H1 (cell line): ENCODE results near the gene KCTD11. TPM values are rescaled to one million over a fixed set of nuclear protein-coding genes. Genes with fewer than 3 reads are reported as not detected.
A peak's percentile ranks its signal among the peaks of the same experiment; 100 is the strongest.

Source experiments
- CTCF ChIA-PET: fragments of 300-600 bp; sonication (Branson Sonifier 250); formaldehyde crosslinking; loops from one replicate; lab custom pipeline; 2021; ENCODE audit not compliant: partially characterized antibody; lab: Charles Lee
- POLR2A ChIA-PET: fragments of 300-600 bp; sonication (Branson Sonifier 250); formaldehyde crosslinking; loops from one replicate; lab custom pipeline; 2021; ENCODE audit warnings: inconsistent platforms; ENCODE audit not compliant: partially characterized antibody; lab: Charles Lee
- DNase-seq, 2 experiments: peaks; one replicate each; pipeline versions ENCODE4 v3.0.0 to v3.0.0-alpha.2; 2010 to 2022; ENCODE audit warnings: low spot score in 2 of 2, low read depth in 1 of 2, mixed read lengths in 1 of 2
- FAIRE-seq: peaks from 2 replicates; lab custom pipeline; 2011; peaks lifted over from hg19 to GRCh38; lab: Jason Lieb, UNC
- H2AFZ ChIP-seq: 2 replicates; pipeline ENCODE4 v1.8.1; 2012; ENCODE audit warnings: low read length, inconsistent platforms
- H2AK5ac ChIP-seq: 2 replicates; pipeline ENCODE4 v1.6.1; 2013; ENCODE audit warnings: low read depth, low read length
- H2BK120ac ChIP-seq: replicated peaks from 2 replicates; pipeline ENCODE3; 2013; ENCODE audit warnings: low read depth, low read length, inconsistent platforms
- H2BK12ac ChIP-seq: 2 replicates; pipeline ENCODE4 v1.6.1; 2013; ENCODE audit warnings: low read depth, low read length
- H2BK15ac ChIP-seq: 2 replicates; pipeline ENCODE4 v1.6.1; 2013; ENCODE audit warnings: low read length
- H2BK20ac ChIP-seq: 2 replicates; pipeline ENCODE4 v1.6.1; 2013; ENCODE audit warnings: low read length
- H2BK5ac ChIP-seq: 2 replicates; pipeline ENCODE4 v1.6.1; 2013; ENCODE audit warnings: low read depth, low read length
- H3K14ac ChIP-seq: 2 replicates; pipeline ENCODE4 v1.6.1; 2013; ENCODE audit warnings: inconsistent platforms; ENCODE audit not compliant: insufficient read length
- H3K18ac ChIP-seq: 2 replicates; pipeline ENCODE4 v1.6.1; 2013; ENCODE audit warnings: low read length; ENCODE audit errors: extremely low read depth
- H3K23ac ChIP-seq: 2 replicates; pipeline ENCODE4 v1.6.1; 2013; ENCODE audit warnings: inconsistent platforms; ENCODE audit not compliant: insufficient read length
- H3K23me2 ChIP-seq: 2 replicates; pipeline ENCODE4 v1.6.1; 2013; ENCODE audit warnings: low read depth, low read length
- H3K27ac ChIP-seq: 2 replicates; pipeline ENCODE4 v1.6.1; 2011; ENCODE audit warnings: low read depth, low read length, inconsistent platforms
- H3K27me3 ChIP-seq, 4 experiments: replicated peaks in 1 of 4; 1 replicate in 1 of 4; 2 replicates in 3 of 4; pipeline versions ENCODE4 v1.6.1 to v1.8.1; 2011 to 2013; ENCODE audit warnings: low read length in 3 of 4, mild to moderate bottlenecking in 3 of 4, inconsistent platforms in 2 of 4, mixed read lengths in 2 of 4, moderate library complexity in 1 of 4; ENCODE audit not compliant: control insufficient read depth in 3 of 4, insufficient read depth in 3 of 4; ENCODE audit errors: extremely low read depth in 1 of 4
- H3K36me3 ChIP-seq, 4 experiments: 2 replicates each; pipeline versions ENCODE4 v1.6.1 to v1.8.1; 2011 to 2013; ENCODE audit warnings: mild to moderate bottlenecking in 4 of 4, low read length in 3 of 4, moderate library complexity in 2 of 4, control low read depth in 1 of 4, inconsistent platforms in 1 of 4; ENCODE audit not compliant: insufficient read depth in 4 of 4, control insufficient read depth in 2 of 4
- H3K4ac ChIP-seq: replicated peaks from 2 replicates; pipeline ENCODE3; 2013; ENCODE audit warnings: low read length, low read depth, mixed read lengths, inconsistent platforms; ENCODE audit not compliant: insufficient read length
- H3K4me1 ChIP-seq, 4 experiments: replicated peaks in 1 of 4; 1 replicate in 1 of 4; 2 replicates in 3 of 4; pipeline versions ENCODE4 v1.6.1 to v1.8.1; 2011 to 2013; ENCODE audit warnings: low read length in 3 of 4, inconsistent platforms in 2 of 4, mixed read lengths in 1 of 4; ENCODE audit not compliant: insufficient read depth in 4 of 4, control insufficient read depth in 3 of 4
- H3K4me2 ChIP-seq, 2 experiments: 2 replicates each; pipeline versions ENCODE4 v1.6.1 to v1.8.1; 2011 to 2013; ENCODE audit warnings: low read depth in 2 of 2, low read length in 2 of 2, control low read depth in 1 of 2, inconsistent platforms in 1 of 2, mild to moderate bottlenecking in 1 of 2; ENCODE audit not compliant: insufficient read depth in 1 of 2
- H3K4me3 ChIP-seq, 4 experiments: fragments of 200-600, 300-600 bp in 1 of 4; sonication (generic), shearing (Covaris generic), sonication (Bioruptor Twin) in 1 of 4; 2 replicates each; pipeline versions ENCODE4 v1.5.1 to v1.8.1; 2011 to 2016; ENCODE audit warnings: low read length in 4 of 4, low read depth in 3 of 4, control low read depth in 2 of 4, inconsistent platforms in 2 of 4, mild to moderate bottlenecking in 2 of 4, mixed read lengths in 1 of 4, moderate library complexity in 1 of 4; ENCODE audit not compliant: insufficient read depth in 2 of 4; ENCODE audit errors: extremely low read depth in 1 of 4
- H3K56ac ChIP-seq: replicated peaks from 2 replicates; pipeline ENCODE3; 2013; ENCODE audit warnings: low read depth, mild to moderate bottlenecking, mixed read lengths, low read length, inconsistent platforms; ENCODE audit not compliant: insufficient read length
- H3K79me1 ChIP-seq: 2 replicates; pipeline ENCODE4 v1.6.1; 2013; ENCODE audit warnings: low read depth, low read length, control low read depth
- H3K79me2 ChIP-seq, 2 experiments: 2 replicates each; pipeline versions ENCODE4 v1.6.1 to v1.8.1; 2012 to 2013; ENCODE audit warnings: low read length in 2 of 2, mild to moderate bottlenecking in 2 of 2, inconsistent platforms in 1 of 2; ENCODE audit not compliant: insufficient read depth in 2 of 2, control insufficient read depth in 1 of 2
- H3K9ac ChIP-seq, 4 experiments: replicated peaks in 1 of 4; 1 replicate in 1 of 4; 2 replicates in 3 of 4; pipeline versions ENCODE4 v1.6.1 to v1.8.1; 2011 to 2013; ENCODE audit warnings: low read depth in 3 of 4, low read length in 3 of 4, control low read depth in 2 of 4, mild to moderate bottlenecking in 2 of 4, moderate library complexity in 2 of 4, inconsistent platforms in 1 of 4; ENCODE audit errors: extremely low read depth in 1 of 4
- H3K9me3 ChIP-seq, 2 experiments: 2 replicates each; pipeline versions ENCODE4 v1.6.1 to v1.8.1; 2012 to 2013; ENCODE audit warnings: mild to moderate bottlenecking in 2 of 2, moderate library complexity in 2 of 2, control low read depth in 1 of 2, inconsistent platforms in 1 of 2, low read depth in 1 of 2, low read length in 1 of 2, mixed read lengths in 1 of 2; ENCODE audit not compliant: insufficient read depth in 2 of 2
- H4K20me1 ChIP-seq, 2 experiments: replicated peaks in 1 of 2; 2 replicates each; pipeline versions ENCODE3 to v1.8.1; 2011 to 2013; ENCODE audit warnings: inconsistent platforms in 2 of 2, low read length in 2 of 2, mild to moderate bottlenecking in 1 of 2; ENCODE audit not compliant: insufficient read depth in 2 of 2, control insufficient read depth in 1 of 2
- H4K5ac ChIP-seq: 2 replicates; pipeline ENCODE4 v1.6.1; 2013; ENCODE audit warnings: low read length, low read depth, mixed read lengths, inconsistent platforms; ENCODE audit not compliant: insufficient read length
- H4K8ac ChIP-seq: 2 replicates; pipeline ENCODE4 v1.8.0; 2013; ENCODE audit warnings: mild to moderate bottlenecking, moderate library complexity, low read length, inconsistent platforms; ENCODE audit not compliant: insufficient read depth; ENCODE audit errors: extremely low read depth
- H4K91ac ChIP-seq: replicated peaks from 2 replicates; pipeline ENCODE3; 2013; ENCODE audit warnings: low read length, mixed read lengths, inconsistent platforms; ENCODE audit not compliant: insufficient read length
- CREB1 ChIP-seq: IDR thresholded peaks from 2 replicates; pipeline ENCODE4 v1.6.1; 2012; ENCODE audit warnings: inconsistent platforms
- CTBP2 ChIP-seq: IDR thresholded peaks from 2 replicates; pipeline ENCODE4 v1.7.0; 2011; ENCODE audit warnings: borderline replicate concordance, mild to moderate bottlenecking, moderate library complexity, mixed read lengths, low read length; ENCODE audit not compliant: insufficient read depth, insufficient read length
- EP300 ChIP-seq, 2 experiments: IDR thresholded peaks; 1 replicate in 1 of 2; 2 replicates in 1 of 2; pipeline ENCODE4 v1.6.1; 2011 to 2012; ENCODE audit warnings: low read depth in 2 of 2, low read length in 2 of 2, mild to moderate bottlenecking in 2 of 2, borderline replicate concordance in 1 of 2, inconsistent platforms in 1 of 2, moderate library complexity in 1 of 2
- EZH2 ChIP-seq: fragments of 200-600 bp; sonication (generic); IDR thresholded peaks from 2 replicates; pipeline ENCODE4 v1.7.1; 2012; ENCODE audit warnings: low read depth, mild to moderate bottlenecking, moderate library complexity, low read length, inconsistent platforms; ENCODE audit not compliant: severe bottlenecking
- KDM1A ChIP-seq: fragments of 200-600, 300-600 bp; sonication (generic); IDR thresholded peaks from 2 replicates; pipeline ENCODE4 v1.7.1; 2016; ENCODE audit warnings: mild to moderate bottlenecking, low read length, borderline replicate concordance
- POLR2AphosphoS5 ChIP-seq: IDR thresholded peaks from 2 replicates; pipeline ENCODE4 v1.6.1; 2011; ENCODE audit warnings: low read depth, low read length
- YY1 ChIP-seq: IDR thresholded peaks from 2 replicates; pipeline ENCODE4 v1.6.1; 2011; ENCODE audit warnings: low read depth, mild to moderate bottlenecking, low read length
- WGBS, 2 experiments: shearing (Covaris generic) in 1 of 2; methylation state at CpG; one replicate each; pipeline versions ENCODE4 v1.1.6 to v1.1.7; 2013 to 2015; ENCODE audit warnings: low lambda C conversion rate in 2 of 2, mixed read lengths in 2 of 2, inconsistent platforms in 1 of 2, low coverage in 1 of 2, missing lambda C conversion rate in 1 of 2; ENCODE audit not compliant: insufficient replicate concordance in 2 of 2, insufficient coverage in 1 of 2, insufficient read length in 1 of 2; ENCODE audit errors: extremely low coverage in 1 of 2, missing lambda C conversion rate in 1 of 2; 5-methylcytosine and 5-hydroxymethylcytosine counted together
- long read RNA-seq, 2 experiments: library from RNA in 1 of 2; library from capped mRNA in 1 of 2; stranded (forward); transcript quantifications; one replicate each; pipeline ENCODE4 v2.0.0, GENCODE V29; 2021; ENCODE audit warnings: inconsistent platforms in 1 of 2
- polyA minus RNA-seq, 3 experiments: library from RNA; depleted of rRNA, polyadenylated mRNA; stranded (reverse); fragments of >200 nt; gene quantifications; 1 replicate in 2 of 3; 2 replicates in 1 of 3; pipeline ENCODE4 v1.2.3, GENCODE V29; 2011
- polyA plus RNA-seq, 7 experiments: library from polyadenylated mRNA; depleted of rRNA in 3 of 7; stranded (reverse) in 5 of 7; unstranded in 2 of 7; fragments of >200 nt in 5 of 7; fragments of 200-250 nt in 2 of 7; gene quantifications; 1 replicate in 5 of 7; 2 replicates in 1 of 7; 4 replicates in 1 of 7; pipeline versions ENCODE4 v1.2.1 to v1.2.3, GENCODE V29; 2011 to 2013; ENCODE audit warnings: missing spikeins in 2 of 7, mixed read lengths in 2 of 7
- total RNA-seq: library from RNA; stranded (reverse); fragmentation: NEBNext Ultra II Directional; extraction: Animal tissue kit (Norgen Biotek cat#: 25700); gene quantifications from 2 replicates; pipeline ENCODE4 v1.2.1, GENCODE V29; 2021

Gene KCTD11
- total RNA-seq: 8.7 and 9.2 TPM in 2 replicates
- 8.6 and 11.7 TPM in 2 replicates for polyA plus RNA-seq (2011; rRNA removed)
- 8.3 TPM for polyA plus RNA-seq (2011; cell fraction: cytosol; rRNA removed)
- polyA plus RNA-seq (2011; cell fraction: nucleus; rRNA removed): 7.2 TPM
- 8.6 to 9.4 TPM (median 9.2 TPM) in 4 replicates for polyA plus RNA-seq (2012, experiment 1 of 2)
- 11.2 TPM for polyA plus RNA-seq (2012, experiment 2 of 2)
- 4.6 TPM for polyA plus RNA-seq (2013, experiment 1 of 2)
- 4.5 TPM for polyA plus RNA-seq (2013, experiment 2 of 2)
- polyA minus RNA-seq (2011; rRNA and poly(A)+ RNA removed): 6.0 and 7.7 TPM in 2 replicates
- polyA minus RNA-seq (2011; cell fraction: cytosol; rRNA and poly(A)+ RNA removed): 3.0 TPM
- polyA minus RNA-seq (2011; cell fraction: nucleus; rRNA and poly(A)+ RNA removed): 5.4 TPM
- long read RNA-seq, experiment 1, partial matches to known transcripts: 0 of 5 reads
- long read RNA-seq, experiment 1, other reads (novel, unspliced or antisense): 0 of 5 reads
- long read RNA-seq, experiment 2, transcript KCTD11-201 (1 exons, 2,783 nt): major isoform, 8 of 8 reads
- long read RNA-seq, experiment 2, partial matches to known transcripts: 0 of 8 reads
- long read RNA-seq, experiment 2, other reads (novel, unspliced or antisense): 0 of 8 reads

GRCh38 chr17:7351665-7352502 is at the start of gene KCTD11:
KCTD11 (plus strand) TSS chr17:7352162.
- no peaks in the 10 kb centered on the region for H3K9me3 ChIP-seq
- H2BK20ac ChIP-seq: no peak within 1 kb of the TSS
- H4K91ac ChIP-seq: peak within 1 kb of the TSS; percentile 58
- DNase-seq (peak; percentile 46 to 89), FAIRE-seq (no peak)
- H2BK12ac ChIP-seq: peak within 1 kb of the TSS; percentile 87; the same call in 1 of the 2 replicates
- peak within 1 kb of the TSS; percentile 81; the same call in 1 of the 2 replicates for H2BK15ac ChIP-seq
- H3K9ac ChIP-seq: peak within 1 kb of the TSS in 3 of 4 experiments; percentile 65 to 74 (median 70); a peak in 5 of 7 replicates
- peak within 1 kb of the TSS; percentile 86; the same call in 1 of the 2 replicates for H4K8ac ChIP-seq
- no peak within 1 kb of the TSS; the same call in 1 of the 2 replicates for H2AFZ ChIP-seq
- peak within 1 kb of the TSS; percentile 92; the same call in 1 of the 2 replicates for H2BK5ac ChIP-seq
- no peaks in the 10 kb centered on the region for H3K79me2 ChIP-seq
- H2AK5ac ChIP-seq: no peak within 1 kb of the TSS; the same call in 1 of the 2 replicates
- H3K27me3 ChIP-seq: no peaks in the 10 kb centered on the region
- no peak within 1 kb of the TSS for H3K14ac ChIP-seq
- H3K23ac ChIP-seq: no peak within 1 kb of the TSS
- peak within 1 kb of the TSS; percentile 39 for H3K56ac ChIP-seq
- H3K79me1 ChIP-seq: no peaks in the 10 kb centered on the region
- WGBS, 2 experiments: 0% methylated on average over 38 of the region's 91 CpGs; no CpG with 5 or more reads in 1 of the 2 experiments
- peaks cover 15% of the 10 kb centered on the region; the same call in 1 of the 2 replicates for H3K23me2 ChIP-seq
- no peak within 1 kb of the TSS for H2BK120ac ChIP-seq
- H3K36me3 ChIP-seq: no peaks in the 10 kb centered on the region
- peak within 1 kb of the TSS; percentile 39 to 96 (median 84) for H3K4me3 ChIP-seq
- H3K18ac ChIP-seq: peak within 1 kb of the TSS; percentile 90
- H4K20me1 ChIP-seq: peaks cover 0 to 2% of the 10 kb centered on the region in 2 experiments
- peak within 1 kb of the TSS; percentile 57 for H3K4ac ChIP-seq
- ChIA-PET CTCF (interaction anchor here (0.6 to 14.1 kb wide), 16 partner anchors 8 to 208 kb away, joined by 3 to 167 read pairs (median 4); partner anchors contain the start of genes ACAP1, NEURL4, PLSCR3 and SLC2A4), POLR2A (interaction anchor here (0.7 to 8.2 kb wide), 21 partner anchors 14 to 237 kb away, joined by 3 to 91 read pairs (median 4); partner anchors contain the start of genes ACAP1, FGF11, GPS2 and NEURL4)
- H3K27ac ChIP-seq: peak within 1 kb of the TSS; percentile 66; the same call in 1 of the 2 replicates
- peak within 1 kb of the TSS; percentile 69 for H4K5ac ChIP-seq
- H3K4me2 ChIP-seq: peak within 1 kb of the TSS; percentile 92 to 98
- H3K4me1 ChIP-seq: peaks cover 0 to 19% (median 10%) of the 10 kb centered on the region in 4 experiments; a peak in 6 of 7 replicates
- peak; percentile 59 for TF ChIP-seq POLR2AphosphoS5
- TF ChIP-seq YY1: no peak
- no peak for TF ChIP-seq KDM1A
- peak; percentile 8 for TF ChIP-seq CTBP2
- TF ChIP-seq EP300 (IDR thresholded peaks at IDR 0.05; ENCODE audit: borderline replicate concordance in 1 of 2, low read depth in 2 of 2, low read length in 2 of 2): peak in 1 of 2 experiments; percentile 80; a peak in 2 of 3 replicates
- 0 out of 2 replicates have a peak, but pooled peaks have one; percentile 22 for TF ChIP-seq CREB1
- no peak for TF ChIP-seq EZH2
